GM04504 (cell line): ENCODE data around the gene ERBB3.
"Not testable (repeated sequence)": the region's sequence is repeated elsewhere in the genome, so short reads cannot be mapped to it uniquely, and the experiment has no call there.

Experiments
- DNase-seq: peaks from one replicate; pipeline ENCODE4 v3.0.0-alpha.2; 2012; ENCODE audit warnings: low read depth

The ERBB3 gene

DNA sequence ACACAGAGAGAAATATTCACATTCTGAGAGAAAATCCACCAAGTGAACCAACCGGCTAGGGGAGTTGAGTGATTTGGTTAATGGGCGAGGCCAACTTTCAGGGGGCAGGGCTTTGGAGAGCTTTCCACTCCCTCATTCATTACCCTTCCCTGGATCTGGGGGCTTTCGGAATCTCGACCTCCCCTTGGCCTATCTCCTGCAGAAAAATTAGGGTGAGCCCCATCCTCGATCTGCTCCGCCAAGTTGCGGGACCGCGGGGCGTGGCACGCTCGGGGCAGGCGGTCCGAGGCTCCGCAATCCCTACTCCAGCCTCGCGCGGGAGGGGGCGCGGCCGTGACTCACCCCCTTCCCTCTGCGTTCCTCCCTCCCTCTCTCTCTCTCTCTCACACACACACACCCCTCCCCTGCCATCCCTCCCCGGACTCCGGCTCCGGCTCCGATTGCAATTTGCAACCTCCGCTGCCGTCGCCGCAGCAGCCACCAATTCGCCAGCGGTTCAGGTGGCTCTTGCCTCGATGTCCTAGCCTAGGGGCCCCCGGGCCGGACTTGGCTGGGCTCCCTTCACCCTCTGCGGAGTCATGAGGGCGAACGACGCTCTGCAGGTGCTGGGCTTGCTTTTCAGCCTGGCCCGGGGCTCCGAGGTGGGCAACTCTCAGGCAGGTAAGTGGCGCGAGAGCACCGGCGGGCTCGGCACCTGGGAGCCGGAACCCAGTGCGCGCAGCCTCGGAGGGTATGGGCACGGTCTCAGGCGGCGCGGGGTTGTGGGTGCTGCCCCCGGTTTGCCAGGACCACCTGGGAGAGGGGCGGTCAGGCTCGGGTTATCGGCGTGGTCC, at the start of gene ERBB3:
ERBB3 (plus strand) TSS at position 443 of the 833 bp plus-strand sequence; CDS start at position 579, 136 bp downstream.
- DNase-seq = peak; percentile 45

- DNase-seq = no peak
Observed at GRCh38 chr12:56031987-56032386, 48.0 kb upstream of the ERBB3 start.

- DNase-seq = no peak
Observed at GRCh38 chr12:56034586-56035332, 45.2 kb upstream of the ERBB3 start.

GRCh38 chr12:56037161-56037560, 42.8 kb upstream of the ERBB3 start:
- no peak for DNase-seq

DNA sequence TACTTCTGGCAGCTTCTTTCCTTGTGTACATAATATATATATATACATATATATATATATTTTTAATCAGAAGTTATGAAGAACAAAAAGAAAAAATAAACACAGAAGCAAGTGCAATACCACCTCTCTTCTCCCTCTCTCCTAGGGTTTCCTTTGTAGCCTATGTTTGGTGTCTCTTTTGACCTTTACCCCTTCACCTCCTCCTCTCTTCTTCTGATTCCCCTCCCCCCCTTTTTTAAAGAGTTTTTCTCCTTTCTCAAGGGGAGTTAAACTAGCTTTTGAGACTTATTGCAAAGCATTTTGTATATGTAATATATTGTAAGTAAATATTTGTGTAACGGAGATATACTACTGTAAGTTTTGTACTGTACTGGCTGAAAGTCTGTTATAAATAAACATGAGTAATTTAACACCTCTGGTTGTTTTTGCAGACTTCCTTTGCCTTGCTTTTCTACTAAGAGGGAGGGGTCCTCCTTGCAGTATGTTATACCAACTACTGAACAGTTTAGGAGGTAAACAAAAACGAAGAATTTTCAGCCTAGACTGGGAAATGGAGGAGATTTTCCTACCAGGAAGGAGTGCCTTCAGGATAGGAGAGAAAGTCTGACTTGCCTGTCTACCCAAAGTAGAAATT, 41.8 kb upstream of the ERBB3 start:
- DNase-seq = no peak

DNA sequence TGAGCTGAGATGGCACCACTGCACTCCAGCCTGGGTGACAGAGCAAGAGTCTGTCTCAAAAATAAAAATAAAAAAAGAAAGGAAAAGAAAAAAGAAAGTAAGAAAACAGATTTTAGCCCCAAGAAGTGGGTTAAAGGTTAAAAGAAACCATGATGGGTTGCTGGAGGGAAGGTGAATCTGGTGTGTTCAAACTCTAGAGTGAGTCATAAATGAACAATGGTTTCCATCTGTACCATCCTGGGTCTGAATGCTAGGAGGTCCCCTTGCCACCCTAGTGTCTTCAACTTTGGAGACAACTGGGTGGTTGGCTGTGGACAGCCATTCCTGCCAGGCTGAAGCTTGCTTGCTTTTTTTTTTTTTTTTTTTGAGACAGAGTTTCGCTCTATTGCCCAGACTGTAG, 39.8 kb upstream of the ERBB3 start:
- peak; percentile 1 for DNase-seq

- no peak for DNase-seq
Observed at GRCh38 chr12:56040963-56041551, 38.9 kb upstream of the ERBB3 start.

DNA sequence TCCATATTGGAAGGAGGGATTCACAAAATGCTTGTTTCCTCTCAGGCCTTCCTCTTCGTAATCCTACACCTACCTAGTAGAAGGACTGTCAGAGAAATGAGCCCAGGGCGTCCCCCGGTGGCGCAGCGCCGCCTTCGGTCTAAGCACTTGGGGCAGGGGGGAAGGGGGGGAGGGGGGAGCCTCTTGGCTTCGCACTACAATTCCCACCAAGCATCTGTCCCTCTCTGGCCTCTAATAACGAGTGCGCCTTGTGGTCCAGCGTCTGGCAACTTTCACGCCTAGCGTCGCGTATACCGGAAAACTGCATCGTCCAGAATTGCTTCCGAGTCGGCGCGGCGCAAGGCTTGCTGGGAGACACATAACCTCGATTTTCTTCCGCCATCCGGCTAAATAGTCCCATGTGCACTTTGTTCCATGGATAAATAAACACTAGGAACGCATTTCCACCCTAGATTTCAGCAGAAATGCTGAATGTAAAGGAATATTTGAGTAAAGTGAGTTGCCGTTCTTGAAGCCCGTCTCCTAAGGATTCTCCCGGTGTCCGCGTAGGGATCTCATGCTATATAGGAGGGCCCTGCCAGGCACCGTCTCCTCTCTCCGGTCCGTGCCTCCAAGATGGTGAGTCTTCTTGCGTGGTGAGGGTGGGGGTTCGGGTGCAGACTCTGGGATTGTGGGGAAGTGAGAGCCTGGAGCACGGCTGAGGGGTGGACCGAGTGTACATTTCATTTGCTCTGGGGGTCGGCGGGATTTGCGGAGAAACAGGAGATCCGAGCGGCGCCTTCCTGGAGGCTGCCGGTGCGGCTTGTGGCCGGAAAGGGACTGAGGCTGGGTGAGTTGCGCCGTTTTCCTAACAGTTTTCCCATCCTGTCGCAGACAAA, 38.2 kb upstream of the ERBB3 start, which contains the start of gene RPS26:
RPS26 (plus strand) TSS at position 367 of the 878 bp plus-strand sequence; CDS start at position 616, 249 bp downstream.
- peak; percentile 99 for DNase-seq

- not testable (repeated sequence) for DNase-seq
Observed at GRCh38 chr12:56042430-56042813, 37.5 kb upstream of the ERBB3 start.

DNA sequence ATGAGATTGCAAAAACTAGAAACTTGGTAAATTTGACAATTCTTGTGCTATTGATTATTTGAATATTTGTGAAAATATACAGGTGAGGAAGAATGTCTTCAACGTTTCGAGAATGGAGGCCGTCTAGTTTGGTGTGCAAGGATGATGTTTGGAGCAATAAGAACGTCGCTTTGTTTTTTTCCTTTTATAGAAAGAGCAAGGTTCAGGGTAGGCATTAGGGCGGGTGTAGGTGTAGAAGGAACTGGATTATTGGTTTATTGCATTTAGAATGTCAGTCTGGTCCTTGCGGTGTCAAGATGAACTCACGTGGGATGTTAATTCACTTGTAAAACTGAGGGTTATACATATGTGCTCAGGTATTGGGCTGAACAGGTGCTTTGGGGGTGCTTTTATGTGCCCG, 37.1 kb upstream of the ERBB3 start:
- DNase-seq = no peak

- no peak for DNase-seq
Observed at GRCh38 chr12:56046027-56046780, 33.8 kb upstream of the ERBB3 start.

DNA sequence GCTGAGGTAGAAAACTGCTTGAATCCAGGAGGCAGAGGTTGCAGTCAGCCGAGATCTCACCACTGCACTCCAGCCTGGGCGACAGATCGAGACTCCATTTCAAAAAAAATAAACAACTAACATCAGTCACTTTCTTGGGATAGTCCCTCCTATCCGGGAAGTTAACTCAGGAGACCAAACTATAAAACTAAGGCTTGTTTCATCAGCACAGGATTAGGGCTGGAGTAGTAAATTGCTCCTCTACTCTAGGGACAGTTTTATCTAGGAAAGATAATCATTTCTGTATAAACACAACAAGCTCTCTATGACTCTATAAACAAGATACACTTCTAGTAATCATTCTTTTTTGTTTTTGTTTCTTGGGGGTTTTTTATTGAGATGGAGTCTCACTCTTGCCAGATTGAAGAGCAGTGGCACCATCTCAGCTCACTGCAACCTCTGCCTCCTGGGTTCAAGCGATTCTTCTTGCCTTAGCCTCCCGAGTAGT, 26.5 kb upstream of the ERBB3 start:
- no peak for DNase-seq

DNA sequence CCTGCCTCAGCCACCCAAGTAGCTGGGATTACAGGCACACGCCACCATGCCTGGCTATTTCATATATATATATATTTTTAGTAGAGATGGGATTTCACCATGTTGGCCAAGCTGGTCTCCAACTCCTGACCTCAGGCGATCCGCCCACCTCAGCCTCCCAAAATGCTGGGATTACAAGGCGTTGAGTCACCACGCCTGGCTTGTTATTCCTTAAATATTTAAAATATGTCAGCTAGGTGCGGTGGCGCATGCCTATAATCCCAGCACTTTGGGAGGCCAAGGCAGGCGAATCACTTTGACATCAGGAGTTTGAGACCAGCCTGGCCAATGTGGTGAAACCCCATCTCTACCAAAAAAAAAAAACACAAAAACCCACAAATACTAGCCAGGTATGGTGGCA, 20.0 kb upstream of the ERBB3 start:
- DNase-seq = not testable (repeated sequence)

GRCh38 chr12:56061982-56062381, 18.0 kb upstream of the ERBB3 start:
- DNase-seq = no peak

- no peak for DNase-seq
Observed at GRCh38 chr12:56062996-56063395, 17.0 kb upstream of the ERBB3 start.

GRCh38 chr12:56071648-56072047, 8.3 kb upstream of the ERBB3 start:
- no peak for DNase-seq

GRCh38 chr12:56074396-56074795, 5.6 kb upstream of the ERBB3 start:
- no peak for DNase-seq

GRCh38 chr12:56077966-56078365, 2.0 kb upstream of the ERBB3 start:
- DNase-seq = not testable (repeated sequence)

GRCh38 chr12:56078427-56078826, 1.5 kb upstream of the ERBB3 start:
- no peak for DNase-seq
